ENCODE measurements around the gene OAS3.
"Not testable (repeated sequence)": the region's sequence is repeated elsewhere in the genome, so short reads cannot be mapped to it uniquely, and the experiment has no call there.

The OAS3 gene

DNA sequence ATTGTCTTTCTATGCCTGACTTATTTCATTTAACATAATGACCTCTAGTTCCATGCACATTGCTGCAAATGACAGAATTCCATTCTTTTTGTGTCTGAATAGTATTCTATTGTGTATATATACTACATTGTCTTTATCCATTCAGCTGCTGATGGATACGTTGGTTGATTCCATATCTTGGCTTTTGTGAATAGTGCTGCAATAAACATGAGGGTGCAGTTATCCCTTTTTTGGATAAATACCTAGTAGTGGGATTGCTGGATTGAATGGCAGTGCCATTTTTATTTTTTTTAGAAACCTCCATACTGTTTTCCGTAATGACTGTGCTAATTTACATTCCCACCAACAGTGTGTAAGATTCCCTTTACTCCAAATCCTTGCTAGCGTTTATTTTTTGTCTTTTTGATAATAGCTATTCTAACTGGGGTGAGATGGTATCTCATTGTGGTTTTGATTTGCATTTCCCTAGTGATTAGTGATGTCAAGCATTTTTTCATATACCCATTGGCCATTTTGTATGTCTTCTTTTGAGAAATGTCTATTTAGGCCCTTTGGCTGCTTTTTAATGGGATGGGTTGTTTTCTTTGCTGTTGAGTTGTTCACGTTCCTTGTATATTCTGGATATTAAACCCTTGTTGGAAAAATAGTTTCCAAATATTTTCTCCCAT, 42.4 kb downstream of the OAS3 start:
- DNase-seq (ENCODE audit: low read depth), result no peak

DNA sequence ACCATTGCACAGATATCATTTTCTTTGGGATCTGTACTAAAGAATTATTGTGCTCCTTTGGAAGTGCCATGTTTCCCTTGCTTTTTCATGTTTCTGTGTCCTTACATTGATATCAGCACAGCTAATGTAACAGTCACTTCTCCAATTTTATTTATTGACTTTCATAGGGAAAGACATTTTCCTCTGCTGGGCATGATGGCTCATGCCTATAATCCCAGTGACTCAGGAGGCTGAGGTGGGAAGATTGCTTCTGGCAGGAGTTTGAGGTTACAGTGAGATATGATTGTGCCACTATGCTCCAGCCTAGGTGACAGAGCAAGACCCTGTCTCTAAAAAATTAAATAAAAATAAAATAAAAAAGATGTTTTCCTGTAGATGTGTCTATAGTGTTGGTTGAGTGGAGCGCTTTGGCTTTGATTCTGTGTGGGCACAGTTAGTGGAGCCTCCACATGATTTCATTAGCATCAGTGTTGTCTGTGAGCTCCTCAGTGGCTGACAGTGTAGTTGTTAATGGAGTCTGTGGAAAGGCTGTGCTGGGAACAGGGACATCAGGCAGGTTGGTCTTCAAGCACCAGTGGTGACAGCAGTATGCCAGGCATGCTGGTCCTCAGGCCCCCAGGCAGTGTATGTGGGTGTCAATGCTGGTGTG, 47.5 kb downstream of the OAS3 start:
- no peak for DNase-seq (ENCODE audit: low read depth)

DNA sequence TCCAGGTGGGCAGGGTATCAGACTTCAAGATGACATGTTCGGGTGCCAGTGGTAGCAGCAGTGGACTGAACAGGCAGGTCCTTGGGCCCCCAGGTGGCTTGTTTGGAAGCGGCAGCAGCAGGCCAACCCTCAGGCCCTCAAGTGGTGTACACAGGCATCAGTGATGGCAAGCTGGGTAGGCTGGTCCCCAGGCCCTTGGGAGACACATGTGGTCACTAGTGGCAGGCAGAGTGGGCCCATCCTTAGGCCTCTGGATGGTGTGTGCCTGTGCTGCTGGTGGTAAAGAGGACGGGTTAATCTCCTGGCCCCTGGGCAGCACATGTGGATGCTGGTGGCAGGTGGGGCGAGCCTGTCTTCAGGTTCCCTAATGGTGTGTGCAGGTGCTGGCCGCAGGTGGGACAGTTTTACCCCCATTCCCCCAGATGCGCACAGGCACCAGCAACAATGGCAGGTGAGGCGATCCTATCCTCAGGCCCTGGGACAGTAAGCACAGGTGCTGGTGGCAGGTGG, 48.1 kb downstream of the OAS3 start:
- DNase-seq (ENCODE audit: low read depth), result no peak

GRCh38 chr12:112987561-112987960, 49.3 kb downstream of the OAS3 start:
- no peak for DNase-seq (ENCODE audit: low read depth)

GRCh38 chr12:112988224-112988623, 50.0 kb downstream of the OAS3 start:
- DNase-seq (ENCODE audit: low read depth), result no peak

DNA sequence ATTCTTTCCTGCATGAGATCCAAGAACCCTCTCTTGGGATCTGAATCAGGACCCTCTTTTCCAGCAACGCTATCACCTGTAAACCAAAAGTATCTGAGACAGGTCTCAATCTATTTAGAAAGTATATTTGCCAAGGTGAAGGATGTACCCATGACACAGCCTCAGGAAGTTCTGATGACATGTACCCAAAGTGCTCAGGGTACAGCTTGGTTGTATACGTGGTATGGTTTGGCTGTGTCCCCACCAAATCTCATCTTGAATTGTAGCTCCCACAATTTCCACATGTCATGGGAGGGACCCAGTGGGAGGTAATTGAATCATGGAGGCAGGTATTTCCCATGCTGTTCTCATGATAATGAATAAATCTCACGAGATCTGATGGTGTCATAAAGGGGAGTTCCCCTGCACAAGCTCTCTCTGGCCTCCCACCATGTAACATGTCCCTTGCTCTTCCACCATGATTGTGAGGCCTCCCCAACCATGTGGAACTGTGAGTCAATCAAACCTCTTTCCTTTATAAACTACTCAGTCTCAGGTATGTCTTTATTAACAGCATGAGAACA, 50.6 kb downstream of the OAS3 start:
- not testable (repeated sequence) for DNase-seq (ENCODE audit: low read depth)

DNA sequence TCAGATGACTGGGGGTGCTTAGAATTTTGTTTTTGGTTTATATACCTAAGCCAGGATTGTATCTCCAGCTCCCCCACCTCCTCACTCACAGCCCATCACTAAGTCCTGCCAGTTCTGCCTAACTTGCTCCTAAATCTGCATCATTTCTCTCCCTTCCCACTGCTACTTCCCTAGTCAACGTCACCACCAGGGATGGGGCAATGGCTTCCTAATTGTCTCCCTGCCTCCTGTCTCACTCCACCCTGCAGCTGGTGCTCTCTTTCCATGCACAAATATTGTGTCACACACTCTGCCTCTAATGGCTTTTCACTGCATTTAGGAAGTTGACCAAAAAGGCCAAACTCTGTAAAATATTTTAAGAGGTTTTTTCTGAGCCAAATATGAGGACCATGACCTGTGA, 51.5 kb downstream of the OAS3 start:
- no peak for DNase-seq (ENCODE audit: low read depth)

DNA sequence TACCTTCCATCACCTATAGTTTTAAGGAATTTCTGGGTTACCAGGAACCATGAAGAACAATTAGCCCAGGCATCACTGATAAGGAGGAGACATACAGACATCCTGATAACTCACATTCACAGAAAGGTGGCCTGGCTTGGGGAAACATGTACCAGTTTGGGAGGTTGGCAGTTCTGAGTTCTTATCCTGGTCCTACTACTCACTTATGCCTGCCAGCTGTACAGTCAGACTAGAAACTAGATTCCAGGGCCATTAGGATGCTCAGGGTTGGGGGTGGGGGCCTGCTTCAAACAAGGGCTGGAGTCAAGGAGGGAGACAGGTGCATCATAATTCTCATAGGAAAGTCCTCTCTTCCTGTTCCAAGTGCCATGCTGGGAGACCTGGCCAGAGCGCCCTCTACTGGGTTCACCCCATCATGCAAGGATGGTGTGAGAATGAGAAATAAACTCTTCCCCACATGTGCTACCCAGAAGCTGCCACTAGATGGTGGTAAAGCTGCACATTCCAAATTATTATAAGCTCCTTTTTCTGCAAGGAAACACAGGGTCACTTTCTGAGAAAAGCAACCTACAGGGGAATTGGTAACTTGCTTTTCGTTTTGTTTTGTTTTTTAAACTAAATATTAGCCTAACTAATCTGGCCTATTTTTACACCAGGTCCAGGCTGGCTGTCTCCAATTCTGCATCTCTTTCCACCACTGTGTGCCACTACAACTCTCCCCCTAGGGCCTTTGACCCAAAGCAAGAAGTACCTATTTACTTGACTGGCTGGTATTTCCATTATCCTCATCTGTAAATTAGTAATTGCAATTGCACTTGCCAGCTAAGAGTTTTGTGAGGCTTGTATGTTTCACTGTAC, 54.5 kb downstream of the OAS3 start:
- no peak for DNase-seq (ENCODE audit: low read depth)

GRCh38 chr12:112995008-112995407, 56.7 kb downstream of the OAS3 start:
- no peak for DNase-seq (ENCODE audit: low read depth)

- no peak for DNase-seq (ENCODE audit: low read depth)
These were observed 58.2 kb downstream of the OAS3 start for GRCh38 chr12:112996501-112996900.

DNA sequence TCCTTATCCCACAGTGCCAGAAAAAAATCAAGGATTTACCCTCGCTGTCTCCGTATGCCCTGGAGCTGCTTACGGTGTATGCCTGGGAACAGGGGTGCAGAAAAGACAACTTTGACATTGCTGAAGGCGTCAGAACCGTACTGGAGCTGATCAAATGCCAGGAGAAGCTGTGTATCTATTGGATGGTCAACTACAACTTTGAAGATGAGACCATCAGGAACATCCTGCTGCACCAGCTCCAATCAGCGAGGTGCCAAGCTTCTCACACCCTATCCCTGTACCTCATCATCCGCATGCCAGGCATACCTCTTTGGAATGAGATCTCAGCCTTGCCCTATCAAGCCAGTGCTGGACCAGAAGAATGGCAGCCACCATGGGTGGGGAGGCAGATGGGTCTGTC, 59.2 kb downstream of the OAS3 start:
- DNase-seq (ENCODE audit: low read depth), result no peak

- no peak for DNase-seq (ENCODE audit: low read depth)
These were observed 60.9 kb downstream of the OAS3 start for GRCh38 chr12:112998987-112999767.

GRCh38 chr12:113000433-113000832, 62.2 kb downstream of the OAS3 start:
- no peak for DNase-seq (ENCODE audit: low read depth)

DNA sequence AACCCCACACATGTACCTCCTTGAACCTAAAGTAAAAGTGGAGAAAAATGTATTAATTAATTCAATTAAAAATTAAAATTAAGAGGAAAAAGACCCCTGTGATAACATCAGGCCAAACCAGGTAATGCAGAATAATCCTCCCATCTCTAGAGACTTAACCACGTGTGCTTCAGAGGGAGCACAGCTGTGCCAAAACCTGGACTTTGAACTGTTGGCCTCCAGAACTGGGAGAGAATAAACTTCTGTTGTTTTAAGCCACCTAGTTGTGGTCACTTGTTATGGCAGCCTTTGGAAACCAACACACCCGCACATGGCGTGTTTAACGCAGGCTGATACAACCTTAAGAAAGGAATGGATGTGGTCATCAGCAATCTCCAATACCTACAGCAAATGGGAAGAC, 63.9 kb downstream of the OAS3 start:
- no peak for DNase-seq (ENCODE audit: low read depth)

DNA sequence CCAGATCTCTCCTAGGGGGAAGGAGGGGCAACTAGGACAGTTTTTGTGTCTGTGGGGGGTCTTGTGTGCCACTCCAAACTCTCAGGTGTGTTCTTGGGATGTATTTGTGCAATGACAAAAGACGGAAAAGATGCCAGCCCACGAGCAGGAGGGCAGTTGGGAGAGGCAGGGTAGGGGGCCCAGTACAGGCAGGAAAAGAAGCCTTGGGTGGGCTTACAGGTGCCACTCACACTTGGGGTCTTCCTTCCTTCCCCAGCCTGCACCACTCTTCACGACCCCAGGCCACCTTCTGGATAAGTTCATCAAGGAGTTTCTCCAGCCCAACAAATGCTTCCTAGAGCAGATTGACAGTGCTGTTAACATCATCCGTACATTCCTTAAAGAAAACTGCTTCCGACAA, 64.4 kb downstream of the OAS3 start:
- DNase-seq (ENCODE audit: low read depth), result no peak

DNA sequence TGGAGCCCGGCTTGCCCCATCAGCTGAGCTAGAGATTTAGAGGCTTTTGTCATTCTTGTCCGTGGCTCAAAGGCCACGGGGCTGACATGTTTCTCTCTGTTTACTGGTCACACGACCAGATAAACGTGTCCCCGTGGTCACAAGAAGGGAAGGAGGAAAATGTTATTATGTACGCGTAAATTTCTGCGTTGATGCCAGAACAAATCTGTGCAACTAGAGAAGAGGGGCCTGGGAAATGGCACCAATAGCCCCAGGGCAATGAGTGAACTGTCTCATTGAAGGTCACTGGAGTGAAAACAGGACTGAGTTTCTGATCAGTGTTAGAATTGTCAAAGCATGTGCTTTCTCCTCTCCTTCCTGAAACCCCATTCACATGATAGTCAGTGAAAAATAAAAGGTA, 65.4 kb downstream of the OAS3 start:
- DNase-seq (ENCODE audit: low read depth), result no peak

DNA sequence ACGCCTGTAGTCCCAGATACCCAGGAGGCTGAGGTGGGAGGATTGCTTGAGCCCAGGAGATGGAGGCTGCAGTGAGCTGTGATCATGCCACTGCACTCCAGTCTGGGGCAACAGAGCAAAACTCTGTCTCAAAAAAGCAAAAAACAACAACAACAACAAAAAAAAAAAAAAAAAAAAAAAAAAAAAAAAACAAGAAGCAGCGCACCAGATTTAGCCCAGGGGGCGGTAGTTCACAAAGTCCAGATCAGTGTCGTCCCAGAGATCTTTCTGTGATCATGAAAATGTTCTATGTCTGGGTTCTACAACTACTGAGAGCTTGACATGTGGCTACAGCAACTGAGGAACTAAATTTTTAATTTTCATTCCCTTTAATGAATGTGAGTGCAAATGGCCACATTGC, 67.5 kb downstream of the OAS3 start:
- DNase-seq (ENCODE audit: low read depth), result no peak

DNA sequence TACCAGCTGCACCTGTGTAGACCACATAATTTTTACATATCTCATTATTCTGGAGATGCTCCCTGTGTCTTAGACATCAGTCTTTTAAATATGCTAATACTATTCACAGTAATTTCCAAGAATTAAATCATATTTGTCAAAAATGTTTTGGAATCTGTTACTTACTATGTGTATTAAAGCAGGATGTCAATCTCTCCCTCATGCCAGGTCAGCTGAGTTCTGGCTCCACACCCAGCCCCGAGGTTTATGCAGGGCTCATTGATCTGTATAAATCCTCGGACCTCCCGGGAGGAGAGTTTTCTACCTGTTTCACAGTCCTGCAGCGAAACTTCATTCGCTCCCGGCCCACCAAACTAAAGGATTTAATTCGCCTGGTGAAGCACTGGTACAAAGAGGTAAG, 67.9 kb downstream of the OAS3 start:
- DNase-seq (ENCODE audit: low read depth), result no peak

GRCh38 chr12:113006641-113007040, 68.4 kb downstream of the OAS3 start:
- DNase-seq (ENCODE audit: low read depth), result no peak

DNA sequence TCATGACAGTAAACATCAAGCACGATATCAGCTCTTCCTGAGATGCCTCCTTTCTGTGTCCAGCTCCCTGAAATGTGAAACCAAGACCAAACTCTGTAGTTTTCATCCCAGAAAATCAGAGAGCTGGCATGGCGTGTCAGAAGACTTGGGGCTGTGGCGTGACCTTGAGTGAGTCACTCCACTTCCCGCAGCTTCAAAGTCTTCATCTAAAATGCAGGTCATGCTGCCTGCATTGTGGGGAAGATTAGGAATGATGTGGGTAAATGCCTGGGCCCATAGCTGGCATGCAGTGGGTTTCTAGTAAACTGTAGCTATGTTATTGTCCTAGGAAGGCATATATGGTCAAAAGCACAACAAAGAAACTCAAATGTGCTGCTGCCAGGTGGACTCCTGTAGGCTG, 68.9 kb downstream of the OAS3 start:
- no peak for DNase-seq (ENCODE audit: low read depth)

DNA sequence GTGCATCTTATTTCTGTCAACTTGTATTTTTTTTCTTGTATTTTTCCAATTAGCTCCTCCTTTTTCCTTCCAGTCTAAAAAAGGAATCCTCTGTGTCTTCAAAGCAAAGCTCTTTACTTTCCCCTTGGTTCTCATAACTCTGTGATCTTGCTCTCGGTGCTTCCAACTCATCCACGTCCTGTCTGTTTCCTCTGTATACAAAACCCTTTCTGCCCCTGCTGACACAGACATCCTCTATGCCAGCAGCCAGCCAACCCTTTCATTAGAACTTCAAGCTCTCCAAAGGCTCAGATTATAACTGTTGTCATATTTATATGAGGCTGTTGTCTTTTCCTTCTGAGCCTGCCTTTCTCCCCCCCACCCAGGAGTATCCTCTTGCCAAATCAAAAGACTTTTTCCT, 72.4 kb downstream of the OAS3 start:
- no peak for DNase-seq (ENCODE audit: low read depth)

GRCh38 chr12:113014565-113014964, 76.3 kb downstream of the OAS3 start:
- DNase-seq (ENCODE audit: low read depth), result no peak

Data from activated gamma-delta T cell treated with anti-CD3 and anti-CD28 coated beads, Interleukin-2, amount 50 U/mL, for 16 hours (primary cell).